ENCODE measurements around the gene TIRAP. TPM values are rescaled to one million over a fixed set of nuclear protein-coding genes. Genes with fewer than 3 reads are reported as not detected.
"Not testable (repeated sequence)": the region's sequence is repeated elsewhere in the genome, so short reads cannot be mapped to it uniquely, and the experiment has no call there.

The TIRAP gene
- total RNA-seq = 13.7 TPM
- long read RNA-seq, partial matches to known transcripts = 3 of 12 reads
- long read RNA-seq, other reads (novel, unspliced or antisense) = 6 of 12 reads

- Histone ChIP-seq H3K4me1 (peaks cover 23% of the 10 kb centered on the region), H3K27ac (peak within 1 kb of the TSS; percentile 90), H3K4me3 (peak within 1 kb of the TSS; percentile 63), H3K36me3 (peaks cover 4% of the 10 kb centered on the region), H3K9me3 (no peaks in the 10 kb centered on the region), H3K27me3 (no peaks in the 10 kb centered on the region)
- DNase-seq (peak; percentile 89), ATAC-seq (peak; percentile 89)
- intact Hi-C loops (cut with DNase I) = no loop called here
- no peak for TF ChIP-seq CTCF (IDR thresholded peaks at IDR 0.05)
Measured at GRCh38 chr11:126282736-126283591, at the start of gene TIRAP. TIRAP (plus strand) TSS chr11:126283093; CDS start chr11:126290895, 7,802 bp downstream.

- DNase-seq (no peak), ATAC-seq (no peak)
- Histone ChIP-seq H3K4me1 (no peaks in the 10 kb centered on the region), H3K9me3 (no peaks in the 10 kb centered on the region), H3K4me3 (no peak overlapping the region), H3K36me3 (peaks cover 21% of the 10 kb centered on the region), H3K27ac (no peak overlapping the region), H3K27me3 (no peaks in the 10 kb centered on the region)
- TF ChIP-seq CTCF (IDR thresholded peaks at IDR 0.05) = no peak
- intact Hi-C loops (cut with DNase I) = no loop called here
Measured at GRCh38 chr11:126233391-126233790, 49.5 kb upstream of the TIRAP start.

GRCh38 chr11:126246636-126247035, 36.3 kb upstream of the TIRAP start:
- no peaks in the 10 kb centered on the region for H3K9me3 ChIP-seq
- peaks cover 47% of the 10 kb centered on the region for H3K36me3 ChIP-seq
- no peak for TF ChIP-seq CTCF (IDR thresholded peaks at IDR 0.05)
- H3K4me3 ChIP-seq = no peak overlapping the region
- no peaks in the 10 kb centered on the region for H3K4me1 ChIP-seq
- ATAC-seq (no peak), DNase-seq (no peak)
- no peaks in the 10 kb centered on the region for H3K27me3 ChIP-seq
- H3K27ac ChIP-seq = no peak overlapping the region
- intact Hi-C loops (cut with DNase I) = no loop called here

- no peak overlapping the region for H3K27ac ChIP-seq
- no peak for TF ChIP-seq CTCF (IDR thresholded peaks at IDR 0.05)
- peaks cover 76% of the 10 kb centered on the region for H3K36me3 ChIP-seq
- no peaks in the 10 kb centered on the region for H3K27me3 ChIP-seq
- H3K9me3 ChIP-seq = no peaks in the 10 kb centered on the region
- no peaks in the 10 kb centered on the region for H3K4me1 ChIP-seq
- intact Hi-C loops (cut with DNase I) = no loop called here
- no peak overlapping the region for H3K4me3 ChIP-seq
- DNase-seq (no peak), ATAC-seq (no peak)
Measured at GRCh38 chr11:126253265-126253664, 29.6 kb upstream of the TIRAP start.

GRCh38 chr11:126254819-126255218, 28.1 kb upstream of the TIRAP start:
- Histone ChIP-seq H3K9me3 (no peaks in the 10 kb centered on the region), H3K4me3 (no peak overlapping the region), H3K36me3 (peaks cover 80% of the 10 kb centered on the region), H3K27me3 (no peaks in the 10 kb centered on the region), H3K27ac (no peak overlapping the region), H3K4me1 (no peaks in the 10 kb centered on the region)
- no peak for DNase-seq
- intact Hi-C loops (cut with DNase I) = no loop called here
- no peak for TF ChIP-seq CTCF (IDR thresholded peaks at IDR 0.05)
- ATAC-seq = no peak

GRCh38 chr11:126255507-126255906, 27.4 kb upstream of the TIRAP start:
- intact Hi-C loops (cut with DNase I); ATAC-seq; H3K27me3 ChIP-seq; H3K4me3 ChIP-seq; H3K4me1 ChIP-seq; H3K9me3 ChIP-seq; DNase-seq; H3K27ac ChIP-seq: not testable (repeated sequence)
- peaks cover 78% of the 10 kb centered on the region for H3K36me3 ChIP-seq

All from upper lobe of right lung (tissue), 1 donor.